GM18909 (cell line): ENCODE measurements around the gene TIGAR.

ENCODE experiments used
- ATAC-seq: cut with Tn5 transposase; IDR thresholded peaks from one replicate; pipeline ENCODE4 v1.9.1; 2021; ENCODE audit warnings: mild to moderate bottlenecking; ENCODE audit not compliant: unreplicated experiment, poor library complexity

Gene TIGAR

GRCh38 chr12:4282103-4282891 lies 38.7 kb upstream of the TIGAR start:
- no peak for ATAC-seq

- ATAC-seq: no peak
Measured at GRCh38 chr12:4282892-4283511, 38.0 kb upstream of the TIGAR start.

GRCh38 chr12:4283512-4284255 lies 37.3 kb upstream of the TIGAR start:
- ATAC-seq: no peak

- no peak for ATAC-seq
Measured at GRCh38 chr12:4284306-4284705, 36.7 kb upstream of the TIGAR start.

GRCh38 chr12:4285070-4285469 lies 35.9 kb upstream of the TIGAR start:
- no peak for ATAC-seq

GRCh38 chr12:4286228-4286627 lies 34.8 kb upstream of the TIGAR start:
- ATAC-seq: no peak

GRCh38 chr12:4286771-4287317 lies 34.2 kb upstream of the TIGAR start:
- ATAC-seq: no peak

GRCh38 chr12:4287325-4288211 lies 33.4 kb upstream of the TIGAR start:
- ATAC-seq: no peak

GRCh38 chr12:4288296-4289131 lies 32.5 kb upstream of the TIGAR start:
- ATAC-seq: no peak

GRCh38 chr12:4289231-4289878 lies 31.7 kb upstream of the TIGAR start:
- ATAC-seq: no peak

GRCh38 chr12:4289998-4290790 lies 30.8 kb upstream of the TIGAR start:
- no peak for ATAC-seq

GRCh38 chr12:4292341-4293073 lies 28.5 kb upstream of the TIGAR start:
- no peak for ATAC-seq

GRCh38 chr12:4293299-4293965 lies 27.6 kb upstream of the TIGAR start:
- ATAC-seq: no peak

- no peak for ATAC-seq
Measured at GRCh38 chr12:4293966-4294505, 27.0 kb upstream of the TIGAR start.

- no peak for ATAC-seq
Measured at GRCh38 chr12:4296751-4297150, 24.3 kb upstream of the TIGAR start.

GRCh38 chr12:4297617-4298016 lies 23.4 kb upstream of the TIGAR start:
- no peak for ATAC-seq
